ENCODE measurements around the gene CACNA2D3. TPM values are rescaled to one million over a fixed set of nuclear protein-coding genes. Genes with fewer than 3 reads are reported as not detected.

CACNA2D3 gene
- total and polyA plus RNA-seq, 4 donors: 0.06 to 0.37 (median 0.08) TPM; not detected in 1

DNA sequence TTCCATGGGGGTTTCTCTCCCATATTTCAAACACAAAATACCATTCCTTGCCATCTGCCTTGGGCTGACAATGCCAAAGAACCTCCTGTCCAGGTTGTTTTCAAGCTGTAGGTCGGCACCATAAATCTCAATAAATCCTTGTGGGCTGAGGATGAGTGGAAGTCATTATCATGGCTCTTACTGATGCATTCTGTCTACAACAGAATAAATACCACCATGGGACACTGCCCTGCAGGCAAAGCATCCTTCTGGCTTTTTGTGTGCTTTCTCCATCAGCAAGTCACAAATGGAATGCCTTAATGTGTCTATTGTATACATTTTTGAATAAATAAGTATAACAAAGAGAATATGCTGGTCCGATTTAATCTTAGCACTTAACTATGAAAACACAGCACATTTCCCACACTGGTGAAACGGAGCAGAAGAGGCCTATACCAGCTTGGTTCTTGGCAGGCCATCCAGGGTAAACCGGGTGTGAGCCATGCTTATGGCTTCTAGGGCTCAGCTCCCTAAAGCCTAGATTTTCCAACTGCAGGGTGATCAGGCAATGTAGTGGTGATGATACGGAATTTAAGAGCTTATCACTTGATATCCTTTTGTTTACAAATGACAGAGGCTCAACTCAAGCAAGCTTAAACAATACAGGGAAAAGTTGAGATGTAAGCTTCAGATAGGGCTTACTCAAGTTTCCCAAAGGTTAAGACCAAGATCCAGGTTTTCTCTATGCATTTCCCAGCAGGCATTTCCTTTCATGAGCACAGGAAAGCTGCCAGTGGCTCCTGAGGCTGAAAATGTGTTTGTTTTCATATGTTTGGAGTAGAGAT is 938.8 kb downstream of the CACNA2D3 start:
- Histone ChIP-seq H3K4me3 (ENCODE audit: low read depth in 1 of 3, low read length in 3 of 3) (no peak overlapping the region), H3K9me3 (ENCODE audit: control insufficient read depth in 4 of 4, low read length in 3 of 4) (no peaks in the 10 kb centered on the region), H3K27ac (ENCODE audit: low read depth in 1 of 2, low read length in 2 of 2) (no peak overlapping the region), H3K4me1 (ENCODE audit: control insufficient read depth in 4 of 4, insufficient read depth in 4 of 4, low read length in 3 of 4) (no peaks in the 10 kb centered on the region), H3K9ac (ENCODE audit: low read depth in 1 of 2, low read length in 2 of 2) (no peak overlapping the region), H3K27me3 (ENCODE audit: control insufficient read depth in 4 of 4, insufficient read depth in 4 of 4, low read length in 3 of 4) (no peaks in the 10 kb centered on the region), H3K36me3 (ENCODE audit: control insufficient read depth in 4 of 4, insufficient read depth in 3 of 4, low read depth in 1 of 4, low read length in 3 of 4) (no peaks in the 10 kb centered on the region)
- WGBS: 74% methylated on average over 5 of the region's 5 CpGs
- TF ChIP-seq RAD21 (IDR thresholded peaks at IDR 0.05): no peak
- TF ChIP-seq GABPA (IDR thresholded peaks at IDR 0.05 in 1 of 2, conservative IDR thresholded peaks at IDR 0.05 in 1 of 2): no peak
- TF ChIP-seq YY1 (IDR thresholded peaks at IDR 0.05): no peak
- DNase-seq (ENCODE audit: low spot score): no peak

DNA sequence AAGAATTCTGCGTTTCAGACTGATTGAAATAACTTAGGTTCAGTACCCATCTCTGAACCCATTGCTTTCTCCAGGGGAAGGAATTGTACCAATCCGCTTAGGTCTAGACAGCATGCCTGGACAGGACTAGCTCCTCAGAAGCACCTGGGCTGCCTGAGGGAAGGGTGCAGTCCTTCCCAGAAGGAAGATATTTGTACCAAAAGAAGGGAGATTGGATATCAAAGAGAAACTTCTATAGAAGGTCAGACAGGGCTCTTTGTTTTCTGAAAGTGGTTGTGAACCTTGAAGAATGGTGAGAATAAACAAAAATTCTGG is 939.3 kb downstream of the CACNA2D3 start:
- TF ChIP-seq EGR1 (IDR thresholded peaks at IDR 0.05; ENCODE audit: low read depth in 2 of 2) (no peak), RXRA (IDR thresholded peaks at IDR 0.05) (no peak)
- H3K36me3 ChIP-seq (ENCODE audit: control insufficient read depth in 4 of 4, insufficient read depth in 3 of 4, low read depth in 1 of 4, low read length in 3 of 4): no peaks in the 10 kb centered on the region

DNA sequence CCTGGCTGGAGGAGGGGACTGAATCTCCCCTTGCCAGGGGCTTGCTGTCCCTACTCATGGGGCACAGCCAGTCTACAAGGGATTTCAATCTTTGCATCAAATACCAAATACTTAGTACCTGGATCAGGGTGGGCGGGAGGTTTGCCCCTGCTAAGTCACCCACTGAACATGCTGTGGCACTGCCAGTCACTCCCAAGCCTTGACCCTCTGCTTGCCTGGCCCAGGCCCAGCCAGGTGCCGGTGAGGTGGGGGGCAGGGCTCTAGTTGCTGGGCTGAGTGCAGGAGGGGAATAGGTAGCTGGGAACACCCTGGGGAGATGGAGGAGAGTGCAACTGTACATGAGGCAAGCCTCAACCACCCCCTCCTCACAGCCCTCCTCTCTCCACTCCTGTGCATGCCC is 941.8 kb downstream of the CACNA2D3 start:
- no peak for DNase-seq (ENCODE audit: low spot score)
- Histone ChIP-seq H3K4me1 (ENCODE audit: control insufficient read depth in 4 of 4, insufficient read depth in 4 of 4, low read length in 3 of 4) (no peaks in the 10 kb centered on the region), H3K36me3 (ENCODE audit: control insufficient read depth in 4 of 4, insufficient read depth in 3 of 4, low read depth in 1 of 4, low read length in 3 of 4) (no peaks in the 10 kb centered on the region), H3K9ac (ENCODE audit: low read depth in 1 of 2, low read length in 2 of 2) (no peak overlapping the region), H3K9me3 (ENCODE audit: control insufficient read depth in 4 of 4, low read length in 3 of 4) (no peaks in the 10 kb centered on the region), H3K27me3 (ENCODE audit: control insufficient read depth in 4 of 4, insufficient read depth in 4 of 4, low read length in 3 of 4) (no peaks in the 10 kb centered on the region), H3K27ac (ENCODE audit: low read depth in 1 of 2, low read length in 2 of 2) (no peak overlapping the region), H3K4me3 (ENCODE audit: low read depth in 1 of 3, low read length in 3 of 3) (no peak overlapping the region)
- 97% methylated on average over 2 of the region's 2 CpGs for WGBS
- no peak for TF ChIP-seq TAF1 (conservative IDR thresholded peaks at IDR 0.05)
- no peak for TF ChIP-seq RAD21 (IDR thresholded peaks at IDR 0.05)
- TF ChIP-seq YY1 (IDR thresholded peaks at IDR 0.05): no peak
- TF ChIP-seq NR2F2 (IDR thresholded peaks at IDR 0.05): no peak
- TF ChIP-seq, protein P1, sequence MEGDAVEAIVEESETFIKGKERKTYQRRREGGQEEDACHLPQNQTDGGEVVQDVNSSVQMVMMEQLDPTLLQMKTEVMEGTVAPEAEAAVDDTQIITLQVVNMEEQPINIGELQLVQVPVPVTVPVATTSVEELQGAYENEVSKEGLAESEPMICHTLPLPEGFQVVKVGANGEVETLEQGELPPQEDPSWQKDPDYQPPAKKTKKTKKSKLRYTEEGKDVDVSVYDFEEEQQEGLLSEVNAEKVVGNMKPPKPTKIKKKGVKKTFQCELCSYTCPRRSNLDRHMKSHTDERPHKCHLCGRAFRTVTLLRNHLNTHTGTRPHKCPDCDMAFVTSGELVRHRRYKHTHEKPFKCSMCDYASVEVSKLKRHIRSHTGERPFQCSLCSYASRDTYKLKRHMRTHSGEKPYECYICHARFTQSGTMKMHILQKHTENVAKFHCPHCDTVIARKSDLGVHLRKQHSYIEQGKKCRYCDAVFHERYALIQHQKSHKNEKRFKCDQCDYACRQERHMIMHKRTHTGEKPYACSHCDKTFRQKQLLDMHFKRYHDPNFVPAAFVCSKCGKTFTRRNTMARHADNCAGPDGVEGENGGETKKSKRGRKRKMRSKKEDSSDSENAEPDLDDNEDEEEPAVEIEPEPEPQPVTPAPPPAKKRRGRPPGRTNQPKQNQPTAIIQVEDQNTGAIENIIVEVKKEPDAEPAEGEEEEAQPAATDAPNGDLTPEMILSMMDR (IDR thresholded peaks at IDR 0.05; ENCODE audit: low read depth, low read length, missing input control): no peak
- TF ChIP-seq FOXA2 (IDR thresholded peaks at IDR 0.05): no peak
- no peak for TF ChIP-seq FOXA1 (IDR thresholded peaks at IDR 0.05)
- no peak for TF ChIP-seq GABPA (IDR thresholded peaks at IDR 0.05 in 1 of 2, conservative IDR thresholded peaks at IDR 0.05 in 1 of 2)
- TF ChIP-seq RXRA (IDR thresholded peaks at IDR 0.05): no peak
- TF ChIP-seq, protein P2, sequence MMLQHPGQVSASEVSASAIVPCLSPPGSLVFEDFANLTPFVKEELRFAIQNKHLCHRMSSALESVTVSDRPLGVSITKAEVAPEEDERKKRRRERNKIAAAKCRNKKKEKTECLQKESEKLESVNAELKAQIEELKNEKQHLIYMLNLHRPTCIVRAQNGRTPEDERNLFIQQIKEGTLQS (IDR thresholded peaks at IDR 0.05): no peak
- TF ChIP-seq, protein P3, sequence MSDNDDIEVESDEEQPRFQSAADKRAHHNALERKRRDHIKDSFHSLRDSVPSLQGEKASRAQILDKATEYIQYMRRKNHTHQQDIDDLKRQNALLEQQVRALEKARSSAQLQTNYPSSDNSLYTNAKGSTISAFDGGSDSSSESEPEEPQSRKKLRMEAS (IDR thresholded peaks at IDR 0.05): no peak
- no peak for TF ChIP-seq SP1 (IDR thresholded peaks at IDR 0.05)
- no peak for TF ChIP-seq HNF4G (IDR thresholded peaks at IDR 0.05)
- no peak for TF ChIP-seq HNF4A (conservative IDR thresholded peaks at IDR 0.05)
- TF ChIP-seq, protein P4, sequence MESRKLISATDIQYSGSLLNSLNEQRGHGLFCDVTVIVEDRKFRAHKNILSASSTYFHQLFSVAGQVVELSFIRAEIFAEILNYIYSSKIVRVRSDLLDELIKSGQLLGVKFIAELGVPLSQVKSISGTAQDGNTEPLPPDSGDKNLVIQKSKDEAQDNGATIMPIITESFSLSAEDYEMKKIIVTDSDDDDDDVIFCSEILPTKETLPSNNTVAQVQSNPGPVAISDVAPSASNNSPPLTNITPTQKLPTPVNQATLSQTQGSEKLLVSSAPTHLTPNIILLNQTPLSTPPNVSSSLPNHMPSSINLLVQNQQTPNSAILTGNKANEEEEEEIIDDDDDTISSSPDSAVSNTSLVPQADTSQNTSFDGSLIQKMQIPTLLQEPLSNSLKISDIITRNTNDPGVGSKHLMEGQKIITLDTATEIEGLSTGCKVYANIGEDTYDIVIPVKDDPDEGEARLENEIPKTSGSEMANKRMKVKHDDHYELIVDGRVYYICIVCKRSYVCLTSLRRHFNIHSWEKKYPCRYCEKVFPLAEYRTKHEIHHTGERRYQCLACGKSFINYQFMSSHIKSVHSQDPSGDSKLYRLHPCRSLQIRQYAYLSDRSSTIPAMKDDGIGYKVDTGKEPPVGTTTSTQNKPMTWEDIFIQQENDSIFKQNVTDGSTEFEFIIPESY (IDR thresholded peaks at IDR 0.05): no peak
- TF ChIP-seq, protein P5, sequence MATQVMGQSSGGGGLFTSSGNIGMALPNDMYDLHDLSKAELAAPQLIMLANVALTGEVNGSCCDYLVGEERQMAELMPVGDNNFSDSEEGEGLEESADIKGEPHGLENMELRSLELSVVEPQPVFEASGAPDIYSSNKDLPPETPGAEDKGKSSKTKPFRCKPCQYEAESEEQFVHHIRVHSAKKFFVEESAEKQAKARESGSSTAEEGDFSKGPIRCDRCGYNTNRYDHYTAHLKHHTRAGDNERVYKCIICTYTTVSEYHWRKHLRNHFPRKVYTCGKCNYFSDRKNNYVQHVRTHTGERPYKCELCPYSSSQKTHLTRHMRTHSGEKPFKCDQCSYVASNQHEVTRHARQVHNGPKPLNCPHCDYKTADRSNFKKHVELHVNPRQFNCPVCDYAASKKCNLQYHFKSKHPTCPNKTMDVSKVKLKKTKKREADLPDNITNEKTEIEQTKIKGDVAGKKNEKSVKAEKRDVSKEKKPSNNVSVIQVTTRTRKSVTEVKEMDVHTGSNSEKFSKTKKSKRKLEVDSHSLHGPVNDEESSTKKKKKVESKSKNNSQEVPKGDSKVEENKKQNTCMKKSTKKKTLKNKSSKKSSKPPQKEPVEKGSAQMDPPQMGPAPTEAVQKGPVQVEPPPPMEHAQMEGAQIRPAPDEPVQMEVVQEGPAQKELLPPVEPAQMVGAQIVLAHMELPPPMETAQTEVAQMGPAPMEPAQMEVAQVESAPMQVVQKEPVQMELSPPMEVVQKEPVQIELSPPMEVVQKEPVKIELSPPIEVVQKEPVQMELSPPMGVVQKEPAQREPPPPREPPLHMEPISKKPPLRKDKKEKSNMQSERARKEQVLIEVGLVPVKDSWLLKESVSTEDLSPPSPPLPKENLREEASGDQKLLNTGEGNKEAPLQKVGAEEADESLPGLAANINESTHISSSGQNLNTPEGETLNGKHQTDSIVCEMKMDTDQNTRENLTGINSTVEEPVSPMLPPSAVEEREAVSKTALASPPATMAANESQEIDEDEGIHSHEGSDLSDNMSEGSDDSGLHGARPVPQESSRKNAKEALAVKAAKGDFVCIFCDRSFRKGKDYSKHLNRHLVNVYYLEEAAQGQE (IDR thresholded peaks at IDR 0.05): no peak

More for the DNA sequence above, 939.3 kb downstream of the CACNA2D3 start:
- 59% methylated on average over 2 of the region's 2 CpGs for WGBS
- H3K4me3 ChIP-seq (ENCODE audit: low read depth in 1 of 3, low read length in 3 of 3): no peak overlapping the region
- no peaks in the 10 kb centered on the region for H3K9me3 ChIP-seq (ENCODE audit: control insufficient read depth in 4 of 4, low read length in 3 of 4)
- no peaks in the 10 kb centered on the region for H3K4me1 ChIP-seq (ENCODE audit: control insufficient read depth in 4 of 4, insufficient read depth in 4 of 4, low read length in 3 of 4)
- no peak for DNase-seq (ENCODE audit: low spot score)
- H3K27me3 ChIP-seq (ENCODE audit: control insufficient read depth in 4 of 4, insufficient read depth in 4 of 4, low read length in 3 of 4): no peaks in the 10 kb centered on the region
- no peak overlapping the region for H3K27ac ChIP-seq (ENCODE audit: low read depth in 1 of 2, low read length in 2 of 2)
- no peak overlapping the region for H3K9ac ChIP-seq (ENCODE audit: low read depth in 1 of 2, low read length in 2 of 2)
